Karpas-422 (cell line): ENCODE data around the gene KCNK4. TPM values are rescaled to one million over a fixed set of nuclear protein-coding genes. Genes with fewer than 3 reads are reported as not detected.

Source experiments
- DNase-seq: peaks from one replicate; pipeline ENCODE4 v3.0.0-alpha.2; 2015
- H2AFZ ChIP-seq: fragments of 200-600 bp; sonication (generic); 2 replicates; pipeline ENCODE4 v1.6.1; 2014; ENCODE audit warnings: antibody characterized with exemption, low read length, mixed read lengths
- H3K27ac ChIP-seq: fragments of 200-600 bp; sonication (generic); 2 replicates; pipeline ENCODE4 v1.5.1; 2014; ENCODE audit warnings: mild to moderate bottlenecking, low read length, moderate library complexity
- H3K27me3 ChIP-seq: fragments of 200-600 bp; sonication (generic); 2 replicates; pipeline ENCODE4 v1.6.1; 2014; ENCODE audit warnings: low read length, mixed read lengths
- H3K36me3 ChIP-seq: fragments of 200-600 bp; sonication (generic); 2 replicates; pipeline ENCODE4 v1.6.1; 2014; ENCODE audit warnings: low read length, mixed read lengths; ENCODE audit not compliant: insufficient read depth
- H3K4me1 ChIP-seq: fragments of 200-600 bp; sonication (generic); 2 replicates; pipeline ENCODE4 v1.6.1; 2014; ENCODE audit warnings: mild to moderate bottlenecking, low read length, mixed read lengths
- H3K4me2 ChIP-seq: fragments of 200-600 bp; sonication (generic); 2 replicates; pipeline ENCODE4 v1.6.1; 2014; ENCODE audit warnings: low read length, low read depth, mild to moderate bottlenecking; ENCODE audit not compliant: poor library complexity, severe bottlenecking
- H3K4me3 ChIP-seq: fragments of 200-600 bp; sonication (generic); 2 replicates; pipeline ENCODE4 v1.5.1; 2014; ENCODE audit warnings: mild to moderate bottlenecking, antibody characterized with exemption, low read length, mixed read lengths
- H3K79me2 ChIP-seq: fragments of 200-600 bp; sonication (generic); 2 replicates; pipeline ENCODE4 v1.6.1; 2014; ENCODE audit warnings: mild to moderate bottlenecking, low read length, mixed read lengths
- H3K9ac ChIP-seq: fragments of 200-600 bp; sonication (generic); 2 replicates; pipeline ENCODE4 v1.6.0; 2014; ENCODE audit warnings: low read length
- H3K9me2 ChIP-seq: fragments of 200-600 bp; sonication (generic), shearing (Covaris generic); replicated peaks from 2 replicates; pipeline ENCODE4 v1.6.0; 2014; ENCODE audit warnings: mild to moderate bottlenecking, low read length, moderate library complexity; ENCODE audit not compliant: insufficient read depth
- H3K9me3 ChIP-seq: fragments of 300-700, 200-600 bp; sonication (generic); 2 replicates; pipeline ENCODE4 v1.6.1; 2014; ENCODE audit warnings: low read length, mixed read lengths
- H4K20me1 ChIP-seq: fragments of 200-600 bp; sonication (generic); 2 replicates; pipeline ENCODE4 v1.6.1; 2014; ENCODE audit warnings: mild to moderate bottlenecking, antibody characterized with exemption, low read length, low read depth; ENCODE audit not compliant: insufficient read depth
- total RNA-seq: library from RNA; depleted of rRNA; stranded (reverse); fragments of >200 nt; shearing (Covaris generic); gene quantifications from 2 replicates; pipeline ENCODE4 v1.2.3, GENCODE V29; 2014; ENCODE audit warnings: low replicate concordance

Gene KCNK4
- total RNA-seq, 1 experiment from 2014 or later: not detected

GRCh38 chr11:64341851-64342791 is 51.0 kb downstream of the KCNK4 start:
- Histone ChIP-seq H3K4me2 (peak overlapping the region; percentile 90), H3K79me2 (peaks cover 34% of the 10 kb centered on the region), H3K4me1 (peaks cover 36% of the 10 kb centered on the region), H3K27me3 (no peaks in the 10 kb centered on the region), H3K4me3 (peak overlapping the region; percentile 26; the same call in 1 of the 2 replicates), H3K9me2 (no peaks in the 10 kb centered on the region), H3K9ac (peak overlapping the region; percentile 47), H3K9me3 (no peaks in the 10 kb centered on the region), H4K20me1 (peaks cover 23% of the 10 kb centered on the region; the same call in 1 of the 2 replicates), H3K36me3 (peaks cover 13% of the 10 kb centered on the region), H2AFZ (no peak overlapping the region), H3K27ac (no peak overlapping the region)
- DNase-seq: peak; percentile 97

GRCh38 chr11:64342869-64343745 is 52.0 kb downstream of the KCNK4 start:
- Histone ChIP-seq H4K20me1 (peaks cover 23% of the 10 kb centered on the region; the same call in 1 of the 2 replicates), H3K79me2 (peaks cover 26% of the 10 kb centered on the region), H3K9ac (no peak overlapping the region), H3K27ac (no peak overlapping the region), H3K36me3 (peaks cover 5% of the 10 kb centered on the region), H3K4me1 (peaks cover 30% of the 10 kb centered on the region), H3K9me3 (no peaks in the 10 kb centered on the region), H3K9me2 (no peaks in the 10 kb centered on the region), H3K4me3 (no peak overlapping the region), H3K27me3 (no peaks in the 10 kb centered on the region), H3K4me2 (no peak overlapping the region), H2AFZ (no peak overlapping the region)
- no peak for DNase-seq

- H4K20me1 ChIP-seq: peaks cover 23% of the 10 kb centered on the region; the same call in 1 of the 2 replicates
- H3K4me1 ChIP-seq: peaks cover 26% of the 10 kb centered on the region
Measured at GRCh38 chr11:64343767-64344559, 52.9 kb downstream of the KCNK4 start.

GRCh38 chr11:64344787-64345186 is 53.7 kb downstream of the KCNK4 start:
- no peak overlapping the region for H3K27ac ChIP-seq
- H3K9me2 ChIP-seq: no peaks in the 10 kb centered on the region
- H3K79me2 ChIP-seq: peaks cover 9% of the 10 kb centered on the region
- no peak overlapping the region for H2AFZ ChIP-seq
- H3K36me3 ChIP-seq: peaks cover 2% of the 10 kb centered on the region
- no peak for DNase-seq
- H3K9me3 ChIP-seq: no peaks in the 10 kb centered on the region
- H3K27me3 ChIP-seq: no peaks in the 10 kb centered on the region
- peaks cover 18% of the 10 kb centered on the region for H3K4me1 ChIP-seq
- no peak overlapping the region for H3K9ac ChIP-seq
- H4K20me1 ChIP-seq: peaks cover 23% of the 10 kb centered on the region; the same call in 1 of the 2 replicates
- no peak overlapping the region for H3K4me2 ChIP-seq
- no peak overlapping the region for H3K4me3 ChIP-seq

More at GRCh38 chr11:64343767-64344559, 52.9 kb downstream of the KCNK4 start:
- no peak overlapping the region for H3K4me3 ChIP-seq
- DNase-seq: no peak
- peaks cover 18% of the 10 kb centered on the region for H3K79me2 ChIP-seq
- no peaks in the 10 kb centered on the region for H3K9me2 ChIP-seq
- peaks cover 2% of the 10 kb centered on the region for H3K36me3 ChIP-seq
- H3K9me3 ChIP-seq: no peaks in the 10 kb centered on the region
- H2AFZ ChIP-seq: no peak overlapping the region
- H3K27me3 ChIP-seq: no peaks in the 10 kb centered on the region
- no peak overlapping the region for H3K27ac ChIP-seq
- H3K4me2 ChIP-seq: no peak overlapping the region
- no peak overlapping the region for H3K9ac ChIP-seq

- Histone ChIP-seq H2AFZ (no peak overlapping the region), H3K27me3 (no peaks in the 10 kb centered on the region), H3K36me3 (peaks cover 2% of the 10 kb centered on the region), H3K9me2 (no peaks in the 10 kb centered on the region), H3K9me3 (no peaks in the 10 kb centered on the region), H3K27ac (no peak overlapping the region), H3K79me2 (peaks cover 4% of the 10 kb centered on the region; the same call in 1 of the 2 replicates), H4K20me1 (peaks cover 8% of the 10 kb centered on the region; the same call in 1 of the 2 replicates), H3K4me1 (peaks cover 1% of the 10 kb centered on the region), H3K4me3 (no peak overlapping the region), H3K4me2 (no peak overlapping the region), H3K9ac (no peak overlapping the region)
- DNase-seq: no peak
Measured at GRCh38 chr11:64347193-64347867, 56.2 kb downstream of the KCNK4 start.

GRCh38 chr11:64348383-64349024 is 57.4 kb downstream of the KCNK4 start:
- no peaks in the 10 kb centered on the region for H3K9me2 ChIP-seq
- H3K4me1 ChIP-seq: no peaks in the 10 kb centered on the region
- no peak overlapping the region for H3K4me3 ChIP-seq
- H3K9me3 ChIP-seq: no peaks in the 10 kb centered on the region
- no peak for DNase-seq
- H3K27ac ChIP-seq: no peak overlapping the region
- no peak overlapping the region for H2AFZ ChIP-seq
- H3K79me2 ChIP-seq: no peaks in the 10 kb centered on the region
- H3K36me3 ChIP-seq: peaks cover 2% of the 10 kb centered on the region; the same call in 1 of the 2 replicates
- no peak overlapping the region for H3K9ac ChIP-seq
- no peak overlapping the region for H3K4me2 ChIP-seq
- no peaks in the 10 kb centered on the region for H3K27me3 ChIP-seq
- peaks cover 1% of the 10 kb centered on the region; the same call in 1 of the 2 replicates for H4K20me1 ChIP-seq

- no peaks in the 10 kb centered on the region for H3K9me3 ChIP-seq
- H2AFZ ChIP-seq: no peak overlapping the region
- H4K20me1 ChIP-seq: no peaks in the 10 kb centered on the region
- H3K4me1 ChIP-seq: no peaks in the 10 kb centered on the region; the same call in 1 of the 2 replicates
- H3K4me2 ChIP-seq: no peak overlapping the region
- H3K79me2 ChIP-seq: no peaks in the 10 kb centered on the region
- no peak overlapping the region for H3K4me3 ChIP-seq
- no peak overlapping the region for H3K9ac ChIP-seq
- H3K9me2 ChIP-seq: no peaks in the 10 kb centered on the region
- H3K27me3 ChIP-seq: no peaks in the 10 kb centered on the region
- H3K36me3 ChIP-seq: peaks cover 2% of the 10 kb centered on the region; the same call in 1 of the 2 replicates
- no peak overlapping the region for H3K27ac ChIP-seq
- no peak for DNase-seq
Measured at GRCh38 chr11:64349025-64349387, 57.9 kb downstream of the KCNK4 start.
